ENCODE measurements around the gene SYNJ2BP. TPM values are rescaled to one million over a fixed set of nuclear protein-coding genes. Genes with fewer than 3 reads are reported as not detected.
"Not testable (repeated sequence)": the region's sequence is repeated elsewhere in the genome, so short reads cannot be mapped to it uniquely, and the experiment has no call there.

SYNJ2BP gene
- total and polyA plus RNA-seq, 2 donors (not counting 1 experiment from before 2014, with no cell fraction given): 7.5 to 17.8 TPM

- no peak overlapping the region for H3K27ac Mint-ChIP-seq
- intact Hi-C loops (cut with micrococcal nuclease): no loop called here
- H3K4me2 ChIP-seq (replicated peaks; ENCODE audit: low read depth, low read length, poor library complexity, severe bottlenecking): no peak overlapping the region
- H3K27me3 Mint-ChIP-seq: peaks cover 35% of the 10 kb centered on the region
- DNase-seq (no peak), ATAC-seq (ENCODE audit: low read depth) (no peak)
- 0% methylated on average over 1 of the region's 1 CpG for WGBS (ENCODE audit: insufficient coverage)
- TF ChIP-seq CTCF (IDR thresholded peaks at IDR 0.05) (no peak), EZH2 (IDR thresholded peaks at IDR 0.05; ENCODE audit: borderline replicate concordance, insufficient read depth, low read depth, low read length, poor library complexity, severe bottlenecking) (no peak)
- H3K4me1 Mint-ChIP-seq: no peaks in the 10 kb centered on the region
- no peaks in the 10 kb centered on the region for H4K20me1 ChIP-seq (ENCODE audit: control insufficient read depth, insufficient read depth, low read length, poor library complexity, severe bottlenecking)
- no peak overlapping the region for H3K4me3 Mint-ChIP-seq
- H3K4me1 ChIP-seq (ENCODE audit: control insufficient read depth in 2 of 2, insufficient read depth in 2 of 2, low read length in 2 of 2): no peaks in the 10 kb centered on the region
- H3K36me3 ChIP-seq (replicated peaks in 1 of 2; ENCODE audit: control extremely low read depth in 1 of 2, control insufficient read depth in 1 of 2, extremely low read depth in 1 of 2, insufficient read depth in 2 of 2, low read length in 1 of 2): no peaks in the 10 kb centered on the region
- no peak overlapping the region for H3K9ac ChIP-seq (ENCODE audit: low read length)
- H2AFZ ChIP-seq (ENCODE audit: insufficient read depth, low read depth, low read length, poor library complexity, severe bottlenecking): no peak overlapping the region
- no peaks in the 10 kb centered on the region for H3K79me2 ChIP-seq (ENCODE audit: control insufficient read depth, insufficient read depth, low read length)
- H3K27ac ChIP-seq (ENCODE audit: low read length in 2 of 2): no peak overlapping the region
- H3K4me3 ChIP-seq (ENCODE audit: control extremely low read depth in 1 of 5, extremely low read depth in 1 of 5, insufficient read depth in 1 of 5, low read depth in 2 of 5, low read length in 4 of 5): no peak overlapping the region
- H3K27me3 ChIP-seq (replicated peaks in 1 of 4; ENCODE audit: control extremely low read depth in 1 of 4, control insufficient read depth in 3 of 4, insufficient read depth in 4 of 4, low read length in 3 of 4): peaks cover 0 to 3% (median 0%) of the 10 kb centered on the region in 4 experiments
- ChIA-PET CTCF (no interaction called here), POLR2A (no interaction called here)
- H3K9me3 Mint-ChIP-seq (ENCODE audit: insufficient read depth): peaks cover 2% of the 10 kb centered on the region
- peaks cover 0 to 4% (median 2%) of the 10 kb centered on the region in 3 donors for H3K9me3 ChIP-seq (ENCODE audit: control extremely low read depth in 1 of 3, control insufficient read depth in 2 of 3, insufficient read depth in 1 of 3, low read length in 2 of 3)
These were observed 8.5 kb upstream of the SYNJ2BP start for GRCh38 chr14:70425354-70425753.

GRCh38 chr14:70422538-70422937, 5.6 kb upstream of the SYNJ2BP start:
- no peak overlapping the region for H2AFZ ChIP-seq (ENCODE audit: insufficient read depth, low read depth, low read length, poor library complexity, severe bottlenecking)
- H3K4me2 ChIP-seq (replicated peaks; ENCODE audit: low read depth, low read length, poor library complexity, severe bottlenecking): no peak overlapping the region
- no peaks in the 10 kb centered on the region for H3K79me2 ChIP-seq (ENCODE audit: control insufficient read depth, insufficient read depth, low read length)
- Mint-ChIP-seq H3K27me3 (peaks cover 16% of the 10 kb centered on the region), H3K4me3 (no peak overlapping the region), H3K4me1 (no peaks in the 10 kb centered on the region), H3K9me3 (ENCODE audit: insufficient read depth) (no peaks in the 10 kb centered on the region), H3K27ac (no peak overlapping the region)
- no peaks in the 10 kb centered on the region for H3K4me1 ChIP-seq (ENCODE audit: control insufficient read depth in 2 of 2, insufficient read depth in 2 of 2, low read length in 2 of 2)
- H3K9ac ChIP-seq (ENCODE audit: low read length): no peak overlapping the region
- no peaks in the 10 kb centered on the region for H3K36me3 ChIP-seq (replicated peaks in 1 of 2; ENCODE audit: control extremely low read depth in 1 of 2, control insufficient read depth in 1 of 2, extremely low read depth in 1 of 2, insufficient read depth in 2 of 2, low read length in 1 of 2)
- no peaks in the 10 kb centered on the region for H4K20me1 ChIP-seq (ENCODE audit: control insufficient read depth, insufficient read depth, low read length, poor library complexity, severe bottlenecking)
- DNase-seq (no peak), ATAC-seq (ENCODE audit: low read depth) (no peak)
- no peak overlapping the region for H3K27ac ChIP-seq (ENCODE audit: low read length in 2 of 2)
- no peak for TF ChIP-seq EZH2 (IDR thresholded peaks at IDR 0.05; ENCODE audit: borderline replicate concordance, insufficient read depth, low read depth, low read length, poor library complexity, severe bottlenecking)
- no peak for TF ChIP-seq CTCF (IDR thresholded peaks at IDR 0.05)
- WGBS (ENCODE audit: insufficient coverage): 80% methylated on average over 1 of the region's 2 CpGs
- intact Hi-C loops (cut with micrococcal nuclease): no loop called here
- peaks cover 0 to 3% (median 0%) of the 10 kb centered on the region in 4 experiments for H3K27me3 ChIP-seq (replicated peaks in 1 of 4; ENCODE audit: control extremely low read depth in 1 of 4, control insufficient read depth in 3 of 4, insufficient read depth in 4 of 4, low read length in 3 of 4)
- no peak overlapping the region for H3K4me3 ChIP-seq (ENCODE audit: control extremely low read depth in 1 of 5, extremely low read depth in 1 of 5, insufficient read depth in 1 of 5, low read depth in 2 of 5, low read length in 4 of 5)
- CTCF ChIA-PET: no interaction called here
- POLR2A ChIA-PET: no interaction called here
- peaks cover 0 to 4% (median 2%) of the 10 kb centered on the region in 3 donors for H3K9me3 ChIP-seq (ENCODE audit: control extremely low read depth in 1 of 3, control insufficient read depth in 2 of 3, insufficient read depth in 1 of 3, low read length in 2 of 3)

- H3K9ac ChIP-seq (ENCODE audit: low read length); H3K9me3 ChIP-seq (ENCODE audit: control extremely low read depth in 1 of 3, control insufficient read depth in 2 of 3, insufficient read depth in 1 of 3, low read length in 2 of 3); H3K4me3 Mint-ChIP-seq; H3K4me3 ChIP-seq (ENCODE audit: control extremely low read depth in 1 of 5, extremely low read depth in 1 of 5, insufficient read depth in 1 of 5, low read depth in 2 of 5, low read length in 4 of 5); H3K9me3 Mint-ChIP-seq (ENCODE audit: insufficient read depth); H3K27ac Mint-ChIP-seq; H2AFZ ChIP-seq (ENCODE audit: insufficient read depth, low read depth, low read length, poor library complexity, severe bottlenecking); CTCF ChIA-PET; ATAC-seq (ENCODE audit: low read depth); H3K27ac ChIP-seq (ENCODE audit: low read length in 2 of 2); H3K4me2 ChIP-seq (replicated peaks; ENCODE audit: low read depth, low read length, poor library complexity, severe bottlenecking); intact Hi-C loops (cut with micrococcal nuclease); H3K27me3 ChIP-seq (replicated peaks in 1 of 4; ENCODE audit: control extremely low read depth in 1 of 4, control insufficient read depth in 3 of 4, insufficient read depth in 4 of 4, low read length in 3 of 4); H3K36me3 ChIP-seq (replicated peaks in 1 of 2; ENCODE audit: control extremely low read depth in 1 of 2, control insufficient read depth in 1 of 2, extremely low read depth in 1 of 2, insufficient read depth in 2 of 2, low read length in 1 of 2); DNase-seq; POLR2A ChIA-PET; H4K20me1 ChIP-seq (ENCODE audit: control insufficient read depth, insufficient read depth, low read length, poor library complexity, severe bottlenecking): not testable (repeated sequence)
- peaks cover 15% of the 10 kb centered on the region for H3K27me3 Mint-ChIP-seq
- Histone ChIP-seq H3K4me1 (ENCODE audit: control insufficient read depth in 2 of 2, insufficient read depth in 2 of 2, low read length in 2 of 2) (peaks cover 3 to 11% of the 10 kb centered on the region in 2 donors), H3K79me2 (ENCODE audit: control insufficient read depth, insufficient read depth, low read length) (peaks cover 25% of the 10 kb centered on the region)
- 96% methylated on average over 2 of the region's 4 CpGs for WGBS (ENCODE audit: insufficient coverage)
- H3K4me1 Mint-ChIP-seq: peaks cover 22% of the 10 kb centered on the region
These were observed 2.5 kb upstream of the SYNJ2BP start for GRCh38 chr14:70419270-70419931.
